Astrocyte of the cerebellum (primary cell): Measurements from ENCODE around the gene NDUFAF4.

Experiments
- DNase-seq: peaks from one replicate; pipeline ENCODE4 v3.0.0-alpha.2; 2011; ENCODE audit warnings: low read depth
- H3K4me3 ChIP-seq: 2 replicates; pipeline ENCODE4 v1.5.1; 2011; ENCODE audit warnings: mild to moderate bottlenecking, low read depth, low read length, moderate library complexity
- CTCF ChIP-seq: IDR thresholded peaks from 2 replicates; pipeline ENCODE4 v1.5.1; 2012; ENCODE audit warnings: low read length, low read depth, moderate library complexity, mild to moderate bottlenecking; ENCODE audit errors: missing control alignments
- in situ Hi-C: cut with HindIII; loops from 2 replicates; pipeline ENCODE4 v1.10.0; 2017; ENCODE audit warnings: low sequenced_read_pairs

The NDUFAF4 gene

GRCh38 chr6:96862560-96862959 is 35.1 kb downstream of the NDUFAF4 start:
- in situ Hi-C loops = loop anchor here (25.0 kb wide), 1 partner anchor 200 kb away; no protein-coding TSS in a partner anchor
- DNase-seq = no peak
- TF ChIP-seq CTCF = no peak
- no peak overlapping the region for H3K4me3 ChIP-seq

- H3K4me3 ChIP-seq = no peak overlapping the region
- in situ Hi-C loops = loop anchor here (25.0 kb wide), 1 partner anchor 199 kb away; no protein-coding TSS in a partner anchor
- TF ChIP-seq CTCF = no peak
- DNase-seq = no peak
Observed at GRCh38 chr6:96861588-96861987, 36.1 kb downstream of the NDUFAF4 start.

GRCh38 chr6:96856856-96857255 is 40.8 kb downstream of the NDUFAF4 start:
- DNase-seq = no peak
- TF ChIP-seq CTCF = no peak
- H3K4me3 ChIP-seq = no peak overlapping the region
- in situ Hi-C loops = loop anchor here (25.0 kb wide), 1 partner anchor 195 kb away; no protein-coding TSS in a partner anchor

- DNase-seq = no peak
- TF ChIP-seq CTCF = no peak
- in situ Hi-C loops = loop anchor here (25.0 kb wide), 1 partner anchor 191 kb away; no protein-coding TSS in a partner anchor
- no peak overlapping the region for H3K4me3 ChIP-seq
Observed at GRCh38 chr6:96853083-96853482, 44.6 kb downstream of the NDUFAF4 start.

GRCh38 chr6:96852605-96853004 is 45.1 kb downstream of the NDUFAF4 start:
- no peak for TF ChIP-seq CTCF
- no peak for DNase-seq
- H3K4me3 ChIP-seq = no peak overlapping the region
- in situ Hi-C loops = loop anchor here (25.0 kb wide), 1 partner anchor 190 kb away; no protein-coding TSS in a partner anchor

GRCh38 chr6:96851858-96852257 is 45.8 kb downstream of the NDUFAF4 start:
- in situ Hi-C loops = loop anchor here (25.0 kb wide), 1 partner anchor 190 kb away; no protein-coding TSS in a partner anchor
- no peak overlapping the region for H3K4me3 ChIP-seq
- no peak for DNase-seq
- TF ChIP-seq CTCF = no peak
